A375 (cell line): ENCODE data around the gene TRIM62. TPM values are rescaled to one million over a fixed set of nuclear protein-coding genes. Genes with fewer than 3 reads are reported as not detected.

ENCODE experiments used
- total RNA-seq: library from RNA; depleted of rRNA; stranded (reverse); fragments of >200 nt; shearing (Covaris generic); gene quantifications from 2 replicates; pipeline ENCODE4 v1.2.3, GENCODE V29; 2014; rRNA removed

The TRIM62 gene
- total RNA-seq = 10.0 and 25.6 TPM in 2 replicates

DNA sequence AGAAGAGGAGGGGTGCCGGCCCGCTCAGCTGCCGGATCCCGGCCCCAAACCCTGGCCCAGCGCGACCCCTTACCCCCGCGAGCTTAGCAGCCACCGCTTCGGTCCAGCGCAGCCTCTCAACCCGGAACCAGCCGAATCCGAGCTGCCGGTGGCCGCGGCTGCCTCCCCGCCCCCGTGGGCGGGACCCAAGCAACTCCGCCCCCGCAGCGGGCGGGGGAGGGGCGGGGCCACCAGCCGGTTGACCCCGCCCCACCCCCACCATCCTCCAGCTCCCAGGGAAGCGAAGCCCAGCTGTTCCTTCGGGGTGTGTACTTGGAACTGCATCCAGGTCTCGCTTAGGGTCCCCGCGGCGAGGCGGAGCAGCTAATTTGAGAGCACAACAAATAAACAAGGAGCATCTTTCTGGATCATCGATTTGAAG, at the start of gene TRIM62:
Gene TRIM62 (minus strand): TSS at position 123 of the 421 bp plus-strand sequence. CDS start 611 bp downstream, outside the sequence.

Other genes starting within 250 kb of the TRIM62 start
- 21.9 TPM in 2 replicates for gene RNF19B, start 217.2 kb downstream of the TRIM62 start, total RNA-seq
- gene AK2, start 145.2 kb downstream of the TRIM62 start, total RNA-seq = 266 and 301 TPM in 2 replicates
- gene AZIN2, start 100.9 kb downstream of the TRIM62 start, total RNA-seq = 10.0 and 14.5 TPM in 2 replicates
- gene ZNF362, start 74.4 kb upstream of the TRIM62 start, total RNA-seq = 7.5 and 11.8 TPM in 2 replicates
- gene A3GALT2, start 139.1 kb upstream of the TRIM62 start, total RNA-seq = 0.34 and 1.1 TPM in 2 replicates
- 241 and 250 TPM in 2 replicates for gene PHC2, start 249.1 kb upstream of the TRIM62 start, total RNA-seq